ENCODE results near the gene BMS1.

The BMS1 gene

GRCh38 chr10:42753126-42753506 is 29.5 kb upstream of the BMS1 start:
- DNase-seq (ENCODE audit: low read depth) = peak; percentile 10
- TF ChIP-seq CTCF (conservative IDR thresholded peaks at IDR 0.05; ENCODE audit: low read depth, low read length) = peak; percentile 87
- peak overlapping the region; percentile 37 for H3K4me3 ChIP-seq (ENCODE audit: low read length)

GRCh38 chr10:42753507-42754154 is 29.0 kb upstream of the BMS1 start:
- no peak for DNase-seq (ENCODE audit: low read depth)
- peak overlapping the region; percentile 37 for H3K4me3 ChIP-seq (ENCODE audit: low read length)
- no peak for TF ChIP-seq CTCF (conservative IDR thresholded peaks at IDR 0.05; ENCODE audit: low read depth, low read length)

GRCh38 chr10:42754155-42755027 is 28.2 kb upstream of the BMS1 start:
- H3K4me3 ChIP-seq (ENCODE audit: low read length) = peak overlapping the region; percentile 37
- no peak for DNase-seq (ENCODE audit: low read depth)
- no peak for TF ChIP-seq CTCF (conservative IDR thresholded peaks at IDR 0.05; ENCODE audit: low read depth, low read length)

- DNase-seq (ENCODE audit: low read depth) = no peak
- peak; percentile 3 for TF ChIP-seq CTCF (conservative IDR thresholded peaks at IDR 0.05; ENCODE audit: low read depth, low read length)
- no peak overlapping the region for H3K4me3 ChIP-seq (ENCODE audit: low read length)
Observed at GRCh38 chr10:42755028-42755451, 27.6 kb upstream of the BMS1 start.

- DNase-seq (ENCODE audit: low read depth) = no peak
- no peak for TF ChIP-seq CTCF (conservative IDR thresholded peaks at IDR 0.05; ENCODE audit: low read depth, low read length)
- no peak overlapping the region for H3K4me3 ChIP-seq (ENCODE audit: low read length)
Observed at GRCh38 chr10:42755556-42756093, 27.0 kb upstream of the BMS1 start.

- no peak for DNase-seq (ENCODE audit: low read depth)
- no peak overlapping the region for H3K4me3 ChIP-seq (ENCODE audit: low read length)
- TF ChIP-seq CTCF (conservative IDR thresholded peaks at IDR 0.05; ENCODE audit: low read depth, low read length) = no peak
Observed at GRCh38 chr10:42767906-42768305, 14.7 kb upstream of the BMS1 start.

Measured in retinal pigment epithelial cell (primary cell).